AG04450 (cell line): ENCODE measurements around the gene PER3. TPM values are rescaled to one million over a fixed set of nuclear protein-coding genes. Genes with fewer than 3 reads are reported as not detected.

Experiments
- CTCF ChIA-PET: fragments of 300-600, 350-600 bp; formaldehyde crosslinking; extraction: SDS; loops from one replicate; lab custom pipeline; 2022; ENCODE audit warnings: antibody characterized with exemption, inconsistent platforms; lab: Charles Lee
- POLR2A ChIA-PET: fragments of 350-600 bp; formaldehyde crosslinking; extraction: SDS; loops from one replicate; lab custom pipeline; 2021; ENCODE audit warnings: antibody characterized with exemption, inconsistent platforms; lab: Yijun Ruan, JAX
- DNase-seq: peaks from one replicate; pipeline ENCODE4 v3.0.0-alpha.2; 2011; ENCODE audit warnings: low read depth, low spot score
- H3K27ac ChIP-seq: one replicate; pipeline ENCODE4 v1.5.1; 2012; ENCODE audit warnings: low read depth, low read length, control low read depth
- H3K27me3 ChIP-seq: one replicate; pipeline ENCODE4 v1.6.0; 2012; ENCODE audit warnings: low read length; ENCODE audit not compliant: control insufficient read depth, insufficient read depth
- H3K4me3 ChIP-seq: 2 replicates; pipeline ENCODE4 v1.5.1; 2011; ENCODE audit warnings: mild to moderate bottlenecking, low read depth, low read length, control low read depth
- H3K9me3 ChIP-seq: 2 replicates; pipeline ENCODE4 v1.5.1; 2012; ENCODE audit warnings: low read length; ENCODE audit not compliant: control insufficient read depth, insufficient read depth
- polyA plus RNA-seq: library from polyadenylated mRNA; depleted of rRNA; stranded (reverse); fragments of >200 nt; gene quantifications from 2 replicates; pipeline ENCODE4 v1.2.3, GENCODE V29; 2011
- TF ChIP-seq, protein P1 (sequence below): IDR thresholded peaks from 2 replicates; pipeline ENCODE4 v1.5.1; 2011; ENCODE audit warnings: low read depth, low read length, control low read depth, inconsistent platforms

Gene PER3
- polyA plus RNA-seq, 1 experiment, result 9.1 TPM

DNA sequence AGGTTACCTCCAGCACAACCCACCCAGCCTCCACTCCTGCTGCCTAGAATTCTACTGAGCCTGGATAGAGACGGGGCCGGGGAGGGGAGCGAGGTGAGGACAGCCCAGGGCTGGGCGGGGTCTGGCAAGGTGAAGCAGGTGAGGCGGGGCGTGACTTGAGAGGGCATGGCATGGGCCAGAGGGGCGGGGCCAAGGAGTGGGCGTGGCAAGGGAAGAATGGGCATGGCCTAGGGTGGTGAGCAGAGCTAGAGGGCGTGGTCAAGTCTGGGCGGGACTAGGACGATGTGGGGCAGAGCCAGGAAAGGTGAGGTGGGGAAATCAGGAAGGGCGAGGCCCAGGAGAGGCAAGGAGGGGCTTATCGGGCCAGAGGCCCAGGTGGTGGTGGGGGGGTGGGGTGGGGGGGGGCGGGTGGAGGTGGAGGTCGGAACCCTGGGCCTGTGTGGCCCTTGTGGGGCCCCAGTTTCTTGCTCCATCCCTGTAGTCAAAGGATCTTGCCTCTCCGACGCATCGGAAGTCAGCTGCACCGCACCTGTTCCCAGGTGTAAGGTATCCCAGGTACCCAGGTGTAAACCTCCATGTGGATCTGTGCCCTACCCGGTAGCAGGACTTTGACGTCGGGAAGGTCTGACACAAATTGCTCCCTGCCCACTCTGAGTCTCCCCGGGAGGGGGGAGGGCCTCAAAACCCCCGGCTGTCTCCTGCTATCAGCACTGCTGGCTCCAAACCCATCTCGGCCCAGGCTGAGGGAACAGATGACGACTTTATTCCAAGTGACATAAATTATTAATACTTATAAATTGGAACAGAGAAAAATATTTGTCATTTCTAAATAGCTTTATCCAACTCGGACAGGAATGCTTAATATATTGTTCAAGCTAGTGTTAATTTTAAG, 101.7 kb downstream of the PER3 start:
- no peak for DNase-seq
- Histone ChIP-seq H3K9me3 (peaks cover 4% of the 10 kb centered on the region), H3K27ac (no peak overlapping the region), H3K27me3 (peaks cover 9% of the 10 kb centered on the region), H3K4me3 (no peak overlapping the region)
- POLR2A ChIA-PET, result no interaction called here
- CTCF ChIA-PET, result no interaction called here
- TF ChIP-seq, protein P1, sequence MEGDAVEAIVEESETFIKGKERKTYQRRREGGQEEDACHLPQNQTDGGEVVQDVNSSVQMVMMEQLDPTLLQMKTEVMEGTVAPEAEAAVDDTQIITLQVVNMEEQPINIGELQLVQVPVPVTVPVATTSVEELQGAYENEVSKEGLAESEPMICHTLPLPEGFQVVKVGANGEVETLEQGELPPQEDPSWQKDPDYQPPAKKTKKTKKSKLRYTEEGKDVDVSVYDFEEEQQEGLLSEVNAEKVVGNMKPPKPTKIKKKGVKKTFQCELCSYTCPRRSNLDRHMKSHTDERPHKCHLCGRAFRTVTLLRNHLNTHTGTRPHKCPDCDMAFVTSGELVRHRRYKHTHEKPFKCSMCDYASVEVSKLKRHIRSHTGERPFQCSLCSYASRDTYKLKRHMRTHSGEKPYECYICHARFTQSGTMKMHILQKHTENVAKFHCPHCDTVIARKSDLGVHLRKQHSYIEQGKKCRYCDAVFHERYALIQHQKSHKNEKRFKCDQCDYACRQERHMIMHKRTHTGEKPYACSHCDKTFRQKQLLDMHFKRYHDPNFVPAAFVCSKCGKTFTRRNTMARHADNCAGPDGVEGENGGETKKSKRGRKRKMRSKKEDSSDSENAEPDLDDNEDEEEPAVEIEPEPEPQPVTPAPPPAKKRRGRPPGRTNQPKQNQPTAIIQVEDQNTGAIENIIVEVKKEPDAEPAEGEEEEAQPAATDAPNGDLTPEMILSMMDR, result no peak

DNA sequence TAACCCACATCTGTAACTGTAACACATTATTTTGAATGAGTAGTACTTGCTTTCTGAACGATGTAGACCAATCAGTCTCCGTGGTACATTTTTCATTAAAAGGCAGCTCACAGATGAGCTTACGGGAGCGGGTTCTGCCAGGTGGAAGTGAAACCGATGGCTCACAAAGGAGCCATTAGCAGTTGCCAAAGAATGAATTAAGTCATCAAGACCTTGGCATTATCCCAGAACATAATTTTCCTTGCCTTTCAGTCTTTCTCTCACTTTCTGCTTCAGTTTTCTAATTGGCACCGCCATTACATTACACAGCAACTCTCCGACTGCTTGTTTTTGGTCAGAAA, 102.3 kb downstream of the PER3 start:
- TF ChIP-seq, protein P1, result no peak
- CTCF ChIA-PET, result no interaction called here
- POLR2A ChIA-PET, result no interaction called here
- Histone ChIP-seq H3K9me3 (peaks cover 4% of the 10 kb centered on the region), H3K27me3 (peaks cover 9% of the 10 kb centered on the region), H3K4me3 (no peak overlapping the region), H3K27ac (no peak overlapping the region)
- DNase-seq, result no peak

DNA sequence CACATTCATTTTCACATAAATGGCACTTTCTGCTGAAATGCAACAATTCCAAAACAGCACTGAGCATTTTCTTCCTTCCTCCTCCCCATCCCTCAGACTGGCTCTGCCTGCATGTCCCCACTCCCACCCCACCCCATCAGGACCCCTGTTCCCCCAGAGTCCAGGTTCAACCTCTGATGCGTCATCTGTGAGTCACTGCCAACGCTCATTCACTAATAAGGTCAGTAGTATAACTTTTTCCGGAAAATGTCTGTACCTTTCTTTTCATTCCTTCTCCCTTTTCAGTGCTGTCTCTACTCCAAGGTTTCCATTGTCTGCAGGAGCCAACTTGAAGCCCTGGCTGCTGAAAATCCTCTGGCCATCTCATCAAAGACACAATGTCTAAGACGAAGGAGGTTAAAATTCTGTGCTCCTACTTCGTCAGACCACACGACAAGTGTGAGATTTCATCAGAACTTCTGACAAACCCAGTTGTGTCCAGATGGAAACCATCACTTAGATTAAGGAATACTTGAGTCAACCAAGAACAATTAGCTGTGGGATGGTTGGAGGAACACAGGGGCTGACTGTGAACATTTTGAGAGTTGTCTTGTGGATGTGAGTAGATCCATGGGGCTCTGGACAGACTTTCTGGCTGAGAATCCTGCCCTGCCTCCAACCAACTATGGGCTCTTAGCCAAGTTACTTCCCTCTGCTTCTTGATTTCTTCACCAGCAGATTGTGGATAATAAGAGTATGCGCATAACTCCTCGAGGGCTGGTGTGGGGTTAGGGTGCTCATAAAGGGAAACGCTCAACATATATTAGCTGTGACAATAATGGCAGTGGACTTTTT, 104.4 kb downstream of the PER3 start:
- H3K9me3 ChIP-seq, result peaks cover 4% of the 10 kb centered on the region
- TF ChIP-seq, protein P1, result no peak
- CTCF ChIA-PET, result interaction anchor here (0.7 to 1.0 kb wide), 2 partner anchors 55 to 135 kb away, joined by 7 to 13 read pairs; no protein-coding TSS in a partner anchor
- POLR2A ChIA-PET, result no interaction called here
- H3K4me3 ChIP-seq, result no peak overlapping the region
- H3K27me3 ChIP-seq, result peaks cover 2% of the 10 kb centered on the region
- DNase-seq, result peak; percentile 15
- H3K27ac ChIP-seq, result no peak overlapping the region

DNA sequence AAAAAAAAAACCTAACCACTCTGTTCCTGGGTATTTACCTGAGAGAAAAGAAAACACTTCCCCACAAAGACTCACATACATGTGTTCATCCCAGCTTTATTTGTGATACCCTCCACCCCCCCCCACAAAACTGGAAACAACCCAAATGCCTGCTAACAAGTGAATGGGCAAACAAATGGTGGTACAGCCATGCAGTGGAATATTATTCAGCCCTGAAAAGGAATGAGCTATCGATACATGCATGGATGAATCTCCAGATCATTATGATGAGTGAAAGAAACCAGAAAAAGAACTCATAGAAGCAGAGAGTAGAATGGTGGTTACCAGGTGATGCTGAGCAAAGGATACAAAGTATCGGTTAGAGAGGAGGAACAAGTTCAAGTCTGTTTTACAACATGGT, 106.8 kb downstream of the PER3 start:
- CTCF ChIA-PET, result interaction anchor here (0.6 to 0.7 kb wide), 2 partner anchors 13 to 38 kb away, joined by 4 to 5 read pairs; partner anchors contain the start of gene UTS2
- no peak for DNase-seq
- TF ChIP-seq, protein P1, result no peak
- Histone ChIP-seq H3K27me3 (peaks cover 2% of the 10 kb centered on the region), H3K27ac (no peak overlapping the region), H3K9me3 (no peaks in the 10 kb centered on the region), H3K4me3 (no peak overlapping the region)
- POLR2A ChIA-PET, result no interaction called here
